GM23338 (cell line): ENCODE data around the gene GHR. TPM values are rescaled to one million over a fixed set of nuclear protein-coding genes. Genes with fewer than 3 reads are reported as not detected.

ENCODE experiments used
- ATAC-seq: fragments of 200-7000 bp; cut with Tn5 transposase; 3 replicates; pipeline ENCODE4 v1.9.1; 2020
- DNase-seq: peaks from one replicate; pipeline ENCODE4 v3.0.0-alpha.2; 2015; ENCODE audit warnings: low spot score
- H2AFZ ChIP-seq: fragments of 200-600 bp; sonication (generic); 2 replicates; pipeline ENCODE4 v1.8.0; 2016; ENCODE audit warnings: antibody characterized with exemption, mild to moderate bottlenecking, moderate library complexity
- H3F3A ChIP-seq: fragments of 200-600 bp; sonication (generic); replicated peaks from 2 replicates; pipeline ENCODE4 v1.8.0; 2017; ENCODE audit warnings: antibody characterized with exemption, mixed run types, low read depth
- H3K27ac ChIP-seq: fragments of 200-600 bp; sonication (generic); 2 replicates; pipeline ENCODE4 v1.6.1; 2016; ENCODE audit warnings: low read depth
- H3K27me3 ChIP-seq: fragments of 200-600 bp; sonication (generic); 2 replicates; pipeline ENCODE4 v1.8.0; 2016; ENCODE audit warnings: mild to moderate bottlenecking, mixed run types, moderate library complexity; ENCODE audit not compliant: insufficient read depth
- H3K36me3 ChIP-seq: fragments of 200-600 bp; sonication (generic); 2 replicates; pipeline ENCODE4 v1.8.0; 2016; ENCODE audit warnings: mild to moderate bottlenecking; ENCODE audit not compliant: insufficient read depth
- H3K4me1 ChIP-seq: fragments of 200-600 bp; sonication (generic); 2 replicates; pipeline ENCODE4 v1.8.0; 2016; ENCODE audit warnings: mild to moderate bottlenecking, moderate library complexity; ENCODE audit not compliant: insufficient read depth
- H3K4me2 ChIP-seq: fragments of 200-600 bp; sonication (generic); 2 replicates; pipeline ENCODE4 v1.7.1; 2017; ENCODE audit warnings: mixed run types
- H3K4me3 ChIP-seq: fragments of 200-600 bp; sonication (generic); 2 replicates; pipeline ENCODE4 v1.6.1; 2016; ENCODE audit warnings: mixed run types
- H3K79me2 ChIP-seq: fragments of 200-600 bp; sonication (generic); replicated peaks from 2 replicates; pipeline ENCODE4 v1.8.0; 2017; ENCODE audit warnings: mild to moderate bottlenecking; ENCODE audit not compliant: insufficient read depth
- H3K9me2 ChIP-seq: fragments of 200-600 bp; sonication (generic); 2 replicates; pipeline ENCODE4 v1.8.0; 2017; ENCODE audit not compliant: insufficient read depth
- H4K20me1 ChIP-seq: fragments of 200-600 bp; sonication (generic); replicated peaks from 2 replicates; pipeline ENCODE4 v1.8.0; 2017; ENCODE audit warnings: mild to moderate bottlenecking; ENCODE audit not compliant: insufficient read depth
- H3K27ac Mint-ChIP-seq: 2 replicates; pipeline ENCODE4 v1.8.0; 2020; ENCODE audit warnings: inconsistent platforms, mild to moderate bottlenecking, moderate library complexity, mixed read lengths
- H3K27me3 Mint-ChIP-seq: 3 replicates; pipeline ENCODE4 v1.8.0; 2022; ENCODE audit warnings: low read depth, mild to moderate bottlenecking, moderate library complexity, mixed read lengths, inconsistent platforms; ENCODE audit not compliant: insufficient read depth, poor library complexity
- H3K36me3 Mint-ChIP-seq: 3 replicates; pipeline ENCODE4 v1.8.0; 2021; ENCODE audit warnings: low read depth, mild to moderate bottlenecking, inconsistent platforms, moderate library complexity, mixed read lengths
- H3K4me1 Mint-ChIP-seq: 3 replicates; pipeline ENCODE4 v1.8.0; 2020; ENCODE audit warnings: mild to moderate bottlenecking, inconsistent platforms, mixed read lengths
- H3K4me3 Mint-ChIP-seq: 3 replicates; pipeline ENCODE4 v1.8.0; 2021; ENCODE audit warnings: moderate library complexity, mild to moderate bottlenecking, inconsistent platforms, mixed read lengths
- H3K9me3 Mint-ChIP-seq: 3 replicates; pipeline ENCODE4 v1.8.0; 2020; ENCODE audit warnings: moderate library complexity, mild to moderate bottlenecking, inconsistent platforms, mixed read lengths
- CREB1 ChIP-seq: fragments of 250-450 bp; sonication (Bioruptor Pico); IDR thresholded peaks from 2 replicates; pipeline ENCODE4 v1.5.0; 2020; ENCODE audit warnings: low read depth, mild to moderate bottlenecking, moderate library complexity
- ETS1 ChIP-seq: IDR thresholded peaks from 2 replicates; pipeline ENCODE4 v1.6.1; 2016; ENCODE audit warnings: antibody characterized with exemption
- EZH2phosphoT487 ChIP-seq: fragments of 200-600 bp; sonication (generic); IDR thresholded peaks from one replicate; pipeline ENCODE4 v1.8.1; 2018; ENCODE audit warnings: antibody characterized with exemption; ENCODE audit not compliant: unreplicated experiment
- JUNB ChIP-seq: IDR thresholded peaks from one replicate; pipeline ENCODE4 v1.6.1; 2016; ENCODE audit warnings: antibody characterized with exemption; ENCODE audit not compliant: unreplicated experiment
- NANOG ChIP-seq: IDR thresholded peaks from 2 replicates; pipeline ENCODE4 v1.6.1; 2016; ENCODE audit warnings: antibody characterized with exemption, borderline replicate concordance
- POLR2AphosphoS5 ChIP-seq: IDR thresholded peaks from 2 replicates; pipeline ENCODE4 v1.6.1; 2016; ENCODE audit warnings: antibody characterized with exemption, low read depth
- REST ChIP-seq: IDR thresholded peaks from one replicate; pipeline ENCODE4 v1.6.1; 2018; ENCODE audit warnings: antibody characterized with exemption; ENCODE audit not compliant: unreplicated experiment
- ZNF114 ChIP-seq: fragments of 250-450 bp; sonication (Bioruptor Pico); IDR thresholded peaks from 2 replicates; pipeline ENCODE4 v1.5.0; 2020; ENCODE audit warnings: mild to moderate bottlenecking, moderate library complexity
- ZNF462 ChIP-seq: fragments of 250-450 bp; sonication (Bioruptor Pico); IDR thresholded peaks from 2 replicates; pipeline ENCODE4 v1.5.0; 2020; ENCODE audit warnings: mild to moderate bottlenecking, moderate library complexity
- polyA plus RNA-seq: library from polyadenylated mRNA; unstranded; fragments of >200 nt; fragmentation: Nextera tagmentation; extraction: Ambion mirVana; gene quantifications from 2 replicates; pipeline ENCODE4 v1.2.1, GENCODE V29; 2016
- total RNA-seq: library from RNA; depleted of rRNA; stranded (reverse); fragments of >200 nt; shearing (Covaris generic); gene quantifications from 2 replicates; pipeline ENCODE4 v1.2.3, GENCODE V29; 2014

The GHR gene
- total and polyA plus RNA-seq, 2 experiments from 2014 or later, result 0.21 to 1.9 TPM

- DNase-seq (no peak), ATAC-seq (no peak)
- no peak overlapping the region for H2AFZ ChIP-seq
- H3K4me3 ChIP-seq, result no peak overlapping the region
- no peak overlapping the region for H3K4me2 ChIP-seq
- peaks cover 11% of the 10 kb centered on the region for H3K9me3 Mint-ChIP-seq
- TF ChIP-seq ZNF114 (CRISPR knock-in tag), result no peak
- no peaks in the 10 kb centered on the region for H4K20me1 ChIP-seq
- H3K27ac ChIP-seq, result no peak overlapping the region
- H3K27ac Mint-ChIP-seq, result no peak overlapping the region
- H3F3A ChIP-seq, result no peaks in the 10 kb centered on the region
- H3K27me3 ChIP-seq, result no peaks in the 10 kb centered on the region
- no peaks in the 10 kb centered on the region for H3K36me3 ChIP-seq
- no peaks in the 10 kb centered on the region for H3K27me3 Mint-ChIP-seq
- H3K4me3 Mint-ChIP-seq, result no peak overlapping the region
- H3K9me2 ChIP-seq, result no peaks in the 10 kb centered on the region
- no peaks in the 10 kb centered on the region for H3K79me2 ChIP-seq
- H3K36me3 Mint-ChIP-seq, result no peaks in the 10 kb centered on the region
- peaks cover 4% of the 10 kb centered on the region; the same call in 2 of the 3 replicates for H3K4me1 Mint-ChIP-seq
- H3K4me1 ChIP-seq, result no peaks in the 10 kb centered on the region
Observed at GRCh38 chr5:42591015-42591414, 167.8 kb downstream of the GHR start.

- ATAC-seq (no peak), DNase-seq (no peak)
- H3K4me3 ChIP-seq, result no peak overlapping the region
- Mint-ChIP-seq H3K27me3 (no peaks in the 10 kb centered on the region), H3K27ac (no peak overlapping the region), H3K9me3 (peaks cover 12% of the 10 kb centered on the region), H3K36me3 (no peaks in the 10 kb centered on the region), H3K4me3 (no peak overlapping the region), H3K4me1 (peaks cover 4% of the 10 kb centered on the region; the same call in 2 of the 3 replicates)
- no peaks in the 10 kb centered on the region for H3K36me3 ChIP-seq
- H3K4me2 ChIP-seq, result no peak overlapping the region
- H3K27me3 ChIP-seq, result no peaks in the 10 kb centered on the region
- no peak overlapping the region for H3K27ac ChIP-seq
- no peak overlapping the region for H2AFZ ChIP-seq
- no peaks in the 10 kb centered on the region for H3K79me2 ChIP-seq
- H3K4me1 ChIP-seq, result no peaks in the 10 kb centered on the region
- no peaks in the 10 kb centered on the region for H4K20me1 ChIP-seq
- H3F3A ChIP-seq, result no peaks in the 10 kb centered on the region
- no peaks in the 10 kb centered on the region for H3K9me2 ChIP-seq
- TF ChIP-seq REST, result no peak
- TF ChIP-seq NANOG, result no peak
- TF ChIP-seq POLR2AphosphoS5, result no peak
- TF ChIP-seq ETS1, result no peak
- no peak for TF ChIP-seq ZNF462
- no peak for TF ChIP-seq JUNB
- TF ChIP-seq EZH2phosphoT487, result no peak
- no peak for TF ChIP-seq CREB1
- TF ChIP-seq ZNF114 (CRISPR knock-in tag), result no peak
Observed at GRCh38 chr5:42592401-42593140, 169.3 kb downstream of the GHR start.
